HCT116 (cell line): Measurements from ENCODE around the gene RTN4RL1. TPM values are rescaled to one million over a fixed set of nuclear protein-coding genes. Genes with fewer than 3 reads are reported as not detected.

Source experiments
- ATAC-seq: fragments of 200-7000 bp; cut with Tn5 transposase; 2 replicates; pipeline ENCODE4 v1.9.1; 2020; ENCODE audit warnings: mild to moderate bottlenecking, moderate library complexity
- BruUV-seq: library from RNA; stranded (reverse); fragments of 400-500 nt; replicated peaks from 2 replicates; lab custom pipeline; 2021; lab: Mats Ljungman, UMichigan
- CTCF ChIA-PET: fragments of 300-600 bp; sonication (Branson Sonifier 250); formaldehyde crosslinking; loops from one replicate; lab custom pipeline; 2021; ENCODE audit warnings: antibody characterized with exemption; lab: Charles Lee
- POLR2A ChIA-PET: fragments of 300-600, 350-600 bp; sonication (Branson Sonifier 250); formaldehyde crosslinking; loops from one replicate; lab custom pipeline; 2021; ENCODE audit warnings: antibody characterized with exemption; lab: Charles Lee
- RAD21 ChIA-PET, 2 experiments: fragments of 300-600 bp; sonication (Branson Sonifier 250); formaldehyde crosslinking; loops; one replicate each; lab custom pipeline; 2023; ENCODE audit warnings: low total read pairs in 2 of 2; ENCODE audit not compliant: uncharacterized antibody in 2 of 2, unreplicated experiment in 2 of 2, low non-redundant PET in 1 of 2; lab: Charles Lee
- DNase-seq: peaks from one replicate; pipeline ENCODE4 v3.0.0-alpha.2; 2010; ENCODE audit warnings: low read depth, low spot score
- H2AFZ ChIP-seq: fragments of 200-600 bp; shearing (Covaris generic), sonication (generic); 2 replicates; pipeline ENCODE4 v1.6.1; 2017; ENCODE audit warnings: low read depth, mixed run types, mixed read lengths, antibody characterized with exemption, low read length; ENCODE audit not compliant: poor library complexity, severe bottlenecking
- H3K27ac ChIP-seq: 2 replicates; pipeline ENCODE4 v1.5.1; 2012; ENCODE audit warnings: low read depth, low read length
- H3K27me3 ChIP-seq: fragments of 200-600 bp; sonication (generic); 2 replicates; pipeline ENCODE4 v1.6.1; 2016; ENCODE audit warnings: mixed run types, low read length, mixed read lengths; ENCODE audit not compliant: insufficient read depth
- H3K36me3 ChIP-seq, 2 experiments: fragments of 200-500 bp in 1 of 2; fragments of 200-600 bp in 1 of 2; sonication (Bioruptor generic) in 1 of 2; sonication (generic) in 1 of 2; 2 replicates each; pipeline versions ENCODE4 v1.5.1 to v1.6.1; 2014 to 2016; ENCODE audit warnings: low read length in 2 of 2, inconsistent platforms in 1 of 2, mixed read lengths in 1 of 2, mixed run types in 1 of 2; ENCODE audit not compliant: insufficient read depth in 2 of 2, control insufficient read depth in 1 of 2
- H3K4me1 ChIP-seq, 2 experiments: fragments of 200-600 bp in 1 of 2; sonication (generic) in 1 of 2; 2 replicates each; pipeline versions ENCODE4 v1.5.1 to v1.6.1; 2012 to 2017; ENCODE audit warnings: low read length in 2 of 2, inconsistent platforms in 1 of 2, mild to moderate bottlenecking in 1 of 2, mixed read lengths in 1 of 2, mixed run types in 1 of 2, moderate library complexity in 1 of 2; ENCODE audit not compliant: insufficient read depth in 2 of 2, control insufficient read depth in 1 of 2
- H3K4me2 ChIP-seq: fragments of 200-600 bp; sonication (generic); 2 replicates; pipeline ENCODE4 v1.6.1; 2017; ENCODE audit warnings: mixed run types, low read length, mixed read lengths
- H3K4me3 ChIP-seq, 2 experiments: fragments of 200-600 bp in 1 of 2; sonication (generic) in 1 of 2; replicated peaks in 1 of 2; 2 replicates each; pipeline ENCODE4 v1.5.1; 2011 to 2016; ENCODE audit warnings: low read length in 2 of 2, control low read depth in 1 of 2, low read depth in 1 of 2, mild to moderate bottlenecking in 1 of 2, mixed read lengths in 1 of 2, mixed run types in 1 of 2
- H3K79me2 ChIP-seq: fragments of 200-600 bp; sonication (generic); 2 replicates; pipeline ENCODE4 v1.6.1; 2017; ENCODE audit warnings: mild to moderate bottlenecking, mixed run types, low read length, moderate library complexity, mixed read lengths; ENCODE audit not compliant: insufficient read depth
- H3K9ac ChIP-seq: fragments of 200-600 bp; sonication (generic); 2 replicates; pipeline ENCODE4 v1.6.1; 2016; ENCODE audit warnings: low read length, mixed read lengths
- H3K9me2 ChIP-seq: fragments of 200-600 bp; sonication (generic), shearing (Covaris generic); 2 replicates; pipeline ENCODE4 v1.6.1; 2017; ENCODE audit warnings: mixed run types, mild to moderate bottlenecking, moderate library complexity; ENCODE audit not compliant: insufficient read depth
- H3K9me3 ChIP-seq, 2 experiments: fragments of 200-500 bp in 1 of 2; fragments of 200-600 bp in 1 of 2; sonication (Bioruptor generic) in 1 of 2; sonication (generic) in 1 of 2; 2 replicates each; pipeline ENCODE4 v1.6.1; 2014 to 2017; ENCODE audit warnings: low read length in 2 of 2, mixed read lengths in 2 of 2, inconsistent platforms in 1 of 2, low read depth in 1 of 2, mild to moderate bottlenecking in 1 of 2, mixed run types in 1 of 2, moderate library complexity in 1 of 2; ENCODE audit not compliant: control insufficient read depth in 1 of 2, insufficient read depth in 1 of 2
- H4K20me1 ChIP-seq: fragments of 200-600 bp; sonication (generic), shearing (Covaris generic); 2 replicates; pipeline ENCODE4 v1.6.1; 2017; ENCODE audit warnings: mixed run types, mild to moderate bottlenecking, moderate library complexity; ENCODE audit not compliant: insufficient read depth
- ATF3 ChIP-seq: IDR thresholded peaks from 2 replicates; pipeline ENCODE4 v1.6.1; 2012
- EZH2phosphoT487 ChIP-seq: fragments of 200-600 bp; IDR thresholded peaks from 2 replicates; pipeline ENCODE4 v1.6.1; 2018; ENCODE audit warnings: antibody characterized with exemption, borderline replicate concordance
- FOSL1 ChIP-seq: IDR thresholded peaks from 2 replicates; pipeline ENCODE4 v1.6.1; 2012; ENCODE audit warnings: low read depth
- POLR2AphosphoS5 ChIP-seq: IDR thresholded peaks from 2 replicates; pipeline ENCODE4 v1.6.1; 2011; ENCODE audit warnings: mild to moderate bottlenecking, low read depth, low read length, moderate library complexity
- REST ChIP-seq: IDR thresholded peaks from 2 replicates; pipeline ENCODE4 v1.6.1; 2012; ENCODE audit warnings: low read depth
- intact Hi-C: fragments of 100-400 bp; cut with micrococcal nuclease; formaldehyde crosslinking; loops from 2 replicates; pipeline ENCODE4 v1.10.0; 2022
- total RNA-seq: library from RNA; stranded (reverse); gene quantifications from one replicate; pipeline ENCODE4 v1.2.1, GENCODE V29; 2021; ENCODE audit not compliant: unreplicated experiment

RTN4RL1 gene
- total RNA-seq, 1 experiment from 2014 or later, result 3.7 TPM

DNA sequence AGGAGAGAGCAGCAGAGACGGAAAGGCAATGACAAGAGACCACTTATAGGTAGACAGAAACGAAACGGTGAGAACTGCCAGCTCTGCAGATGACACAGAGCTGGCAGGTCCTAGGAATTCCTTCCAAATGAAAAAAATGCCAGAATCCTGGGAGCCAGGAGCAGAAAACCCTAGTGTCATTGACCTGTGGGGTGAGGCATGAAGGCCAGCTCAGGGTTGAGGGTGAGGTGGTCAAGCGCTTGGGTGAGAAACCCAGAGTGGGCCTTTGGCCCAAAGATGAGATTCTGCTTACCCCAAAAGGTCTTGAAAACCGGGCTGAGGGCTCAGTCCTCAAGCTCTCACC, 39.0 kb upstream of the RTN4RL1 start:
- no TSS peak for BruUV-seq
- ChIA-PET CTCF (interaction anchor here (2.6 kb wide), 1 partner anchor 181 kb away, joined by 12 read pairs; no protein-coding TSS in a partner anchor), POLR2A (no interaction called here), RAD21 (no interaction called here)
- H3K9ac ChIP-seq, result no peak overlapping the region
- DNase-seq (no peak), ATAC-seq (no peak)
- H3K4me2 ChIP-seq, result no peak overlapping the region
- H3K4me1 ChIP-seq, result peaks cover 0 to 12% of the 10 kb centered on the region in 2 experiments; a peak in 3 of 4 replicates
- no peaks in the 10 kb centered on the region for H4K20me1 ChIP-seq
- no peaks in the 10 kb centered on the region for H3K9me3 ChIP-seq
- intact Hi-C loops, result no loop called here
- H3K9me2 ChIP-seq, result no peaks in the 10 kb centered on the region
- no peak overlapping the region for H3K4me3 ChIP-seq
- no peak overlapping the region for H3K27ac ChIP-seq
- no peaks in the 10 kb centered on the region for H3K36me3 ChIP-seq
- no peak overlapping the region for H2AFZ ChIP-seq
- no peaks in the 10 kb centered on the region for H3K27me3 ChIP-seq
- TF ChIP-seq FOSL1 (no peak), EZH2phosphoT487 (no peak), ATF3 (no peak), REST (no peak), POLR2AphosphoS5 (no peak)
- no peaks in the 10 kb centered on the region for H3K79me2 ChIP-seq
